Natural killer cell (primary cell): ENCODE measurements around the gene PRKG1. TPM values are rescaled to one million over a fixed set of nuclear protein-coding genes. Genes with fewer than 3 reads are reported as not detected.

ENCODE experiments used
- ATAC-seq, 3 donors: fragments of 150-1000 bp in 2 of 3; fragments of 200-7000 bp in 1 of 3; cut with Tn5 transposase; 1 replicate in 1 of 3; 2 replicates in 2 of 3; pipeline ENCODE4 v1.10.0; 2021; ENCODE audit warnings: mild to moderate bottlenecking in 2 of 3, moderate library complexity in 2 of 3
- DNase-seq, 2 donors: peaks; one replicate each; pipeline versions ENCODE4 v3.0.0 to v3.0.0-alpha.2; 2013 to 2021; ENCODE audit warnings: mixed read lengths in 1 of 2
- H3K27ac ChIP-seq: one replicate; pipeline ENCODE4 v1.5.1; 2013; ENCODE audit warnings: mild to moderate bottlenecking, low read length
- H3K27me3 ChIP-seq: one replicate; pipeline ENCODE4 v1.6.1; 2013; ENCODE audit warnings: low read length; ENCODE audit not compliant: control insufficient read depth, insufficient read depth
- H3K36me3 ChIP-seq: one replicate; pipeline ENCODE4 v1.6.1; 2013; ENCODE audit warnings: low read length; ENCODE audit not compliant: control insufficient read depth, insufficient read depth
- H3K4me1 ChIP-seq: one replicate; pipeline ENCODE4 v1.6.1; 2013; ENCODE audit warnings: low read length; ENCODE audit not compliant: control insufficient read depth, insufficient read depth
- H3K4me3 ChIP-seq: one replicate; pipeline ENCODE4 v1.5.1; 2013; ENCODE audit warnings: low read length
- H3K9me3 ChIP-seq: one replicate; pipeline ENCODE4 v1.6.1; 2013; ENCODE audit warnings: low read length; ENCODE audit not compliant: control insufficient read depth, insufficient read depth
- H3K27ac Mint-ChIP-seq, 2 donors: one replicate each; pipeline ENCODE4 v1.8.0; 2022; ENCODE audit warnings: mild to moderate bottlenecking in 2 of 2, mixed read lengths in 2 of 2, moderate library complexity in 1 of 2
- H3K27me3 Mint-ChIP-seq, 2 donors: one replicate each; pipeline ENCODE4 v1.8.0; 2022; ENCODE audit warnings: low read depth in 2 of 2, mixed read lengths in 2 of 2
- H3K36me3 Mint-ChIP-seq: one replicate; pipeline ENCODE4 v1.8.0; 2022; ENCODE audit warnings: mixed read lengths
- H3K4me1 Mint-ChIP-seq, 2 donors: one replicate each; pipeline ENCODE4 v1.8.0; 2022; ENCODE audit warnings: mixed read lengths in 2 of 2
- H3K4me3 Mint-ChIP-seq: one replicate; pipeline ENCODE4 v1.8.0; 2022; ENCODE audit warnings: mild to moderate bottlenecking, moderate library complexity, mixed read lengths
- H3K9me3 Mint-ChIP-seq, 2 donors: one replicate each; pipeline ENCODE4 v1.8.0; 2022; ENCODE audit warnings: mixed read lengths in 2 of 2
- WGBS: methylation state at CpG from one replicate; pipeline ENCODE4 v1.1.7; 2013; ENCODE audit warnings: missing lambda C conversion rate; ENCODE audit not compliant: insufficient coverage; 5-methylcytosine and 5-hydroxymethylcytosine counted together
- intact Hi-C: fragments of 100-400 bp; cut with micrococcal nuclease; formaldehyde crosslinking; loops from one replicate; pipeline ENCODE4 v1.14.2; 2022
- total RNA-seq, 4 donors: library from RNA; stranded (reverse); fragments of 120-200 nt in 1 of 4; gene quantifications; one replicate each; pipeline versions ENCODE4 v1.2.3 to v1.2.4, GENCODE V29; 2013 to 2022
- TF ChIP-seq, protein P1 (sequence below): fragments of 200-600 bp; IDR thresholded peaks from one replicate; pipeline ENCODE4 v1.8.0; 2022; ENCODE audit warnings: antibody characterized with exemption

Gene PRKG1
- total RNA-seq, 3 donors from 2014 or later (not counting 1 experiment from before 2014, with no cell fraction given) = 0.23 to 0.41 (median 0.35) TPM

- WGBS = 33% methylated on average over 1 of the region's 2 CpGs
- Mint-ChIP-seq H3K4me1 (no peaks in the 10 kb centered on the region), H3K27me3 (peaks cover 4 to 11% of the 10 kb centered on the region in 2 donors), H3K27ac (no peak overlapping the region), H3K36me3 (no peaks in the 10 kb centered on the region), H3K4me3 (no peak overlapping the region), H3K9me3 (no peaks in the 10 kb centered on the region)
- H3K4me3 ChIP-seq = no peak overlapping the region
- DNase-seq (no peak), ATAC-seq (no peak)
- H3K9me3 ChIP-seq = no peaks in the 10 kb centered on the region
- no peaks in the 10 kb centered on the region for H3K27me3 ChIP-seq
- intact Hi-C loops = no loop called here
- TF ChIP-seq, protein P1, sequence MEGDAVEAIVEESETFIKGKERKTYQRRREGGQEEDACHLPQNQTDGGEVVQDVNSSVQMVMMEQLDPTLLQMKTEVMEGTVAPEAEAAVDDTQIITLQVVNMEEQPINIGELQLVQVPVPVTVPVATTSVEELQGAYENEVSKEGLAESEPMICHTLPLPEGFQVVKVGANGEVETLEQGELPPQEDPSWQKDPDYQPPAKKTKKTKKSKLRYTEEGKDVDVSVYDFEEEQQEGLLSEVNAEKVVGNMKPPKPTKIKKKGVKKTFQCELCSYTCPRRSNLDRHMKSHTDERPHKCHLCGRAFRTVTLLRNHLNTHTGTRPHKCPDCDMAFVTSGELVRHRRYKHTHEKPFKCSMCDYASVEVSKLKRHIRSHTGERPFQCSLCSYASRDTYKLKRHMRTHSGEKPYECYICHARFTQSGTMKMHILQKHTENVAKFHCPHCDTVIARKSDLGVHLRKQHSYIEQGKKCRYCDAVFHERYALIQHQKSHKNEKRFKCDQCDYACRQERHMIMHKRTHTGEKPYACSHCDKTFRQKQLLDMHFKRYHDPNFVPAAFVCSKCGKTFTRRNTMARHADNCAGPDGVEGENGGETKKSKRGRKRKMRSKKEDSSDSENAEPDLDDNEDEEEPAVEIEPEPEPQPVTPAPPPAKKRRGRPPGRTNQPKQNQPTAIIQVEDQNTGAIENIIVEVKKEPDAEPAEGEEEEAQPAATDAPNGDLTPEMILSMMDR = no peak
- no peaks in the 10 kb centered on the region for H3K36me3 ChIP-seq
- H3K4me1 ChIP-seq = no peaks in the 10 kb centered on the region
- no peak overlapping the region for H3K27ac ChIP-seq
Measured at GRCh38 chr10:52326382-52326781, 1252.1 kb downstream of the PRKG1 start.

GRCh38 chr10:52331638-52332364, 1257.5 kb downstream of the PRKG1 start:
- H3K36me3 ChIP-seq = no peaks in the 10 kb centered on the region
- ATAC-seq = no peak

DNA sequence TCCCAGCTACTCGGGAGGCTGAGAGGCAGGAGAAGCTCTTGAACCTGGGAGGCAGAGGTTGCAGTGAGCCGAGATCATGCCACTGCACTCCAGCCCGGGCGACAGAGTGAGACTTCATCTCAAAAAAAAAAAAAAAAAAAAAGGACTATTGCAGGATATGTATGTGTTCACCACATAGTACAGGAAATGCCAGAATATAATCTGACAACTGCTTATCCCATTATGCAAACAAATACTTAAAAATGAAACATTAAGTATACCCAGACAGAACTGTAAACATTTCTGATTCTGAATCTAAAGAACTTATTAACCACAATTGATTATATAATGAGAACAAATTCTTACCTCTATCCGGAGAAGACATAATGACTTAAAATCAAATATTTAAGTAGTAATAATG, 1258.5 kb downstream of the PRKG1 start:
- 84% methylated on average over 2 of the region's 5 CpGs for WGBS
- Mint-ChIP-seq H3K9me3 (no peaks in the 10 kb centered on the region), H3K27me3 (peaks cover 3 to 17% of the 10 kb centered on the region in 2 donors), H3K4me1 (no peaks in the 10 kb centered on the region), H3K27ac (no peak overlapping the region), H3K4me3 (no peak overlapping the region), H3K36me3 (no peaks in the 10 kb centered on the region)
- no peaks in the 10 kb centered on the region for H3K27me3 ChIP-seq
- TF ChIP-seq, protein P1 = no peak
- no peaks in the 10 kb centered on the region for H3K4me1 ChIP-seq
- H3K36me3 ChIP-seq = no peaks in the 10 kb centered on the region
- no peak overlapping the region for H3K27ac ChIP-seq
- H3K4me3 ChIP-seq = no peak overlapping the region
- ATAC-seq (no peak), DNase-seq (no peak)
- no peaks in the 10 kb centered on the region for H3K9me3 ChIP-seq
- intact Hi-C loops = no loop called here

More at GRCh38 chr10:52331638-52332364, 1257.5 kb downstream of the PRKG1 start:
- H3K27ac ChIP-seq = no peak overlapping the region
- H3K4me1 Mint-ChIP-seq = no peaks in the 10 kb centered on the region
- H3K9me3 ChIP-seq = no peaks in the 10 kb centered on the region
- no peak overlapping the region for H3K4me3 ChIP-seq
- peaks cover 0 to 11% of the 10 kb centered on the region in 2 donors for H3K27me3 Mint-ChIP-seq
- H3K4me1 ChIP-seq = no peaks in the 10 kb centered on the region
- H3K27me3 ChIP-seq = no peaks in the 10 kb centered on the region
- no peak for DNase-seq
- H3K36me3 Mint-ChIP-seq = no peaks in the 10 kb centered on the region
- H3K27ac Mint-ChIP-seq = no peak overlapping the region
- intact Hi-C loops = no loop called here
- WGBS = 100% methylated on average over 2 of the region's 3 CpGs
- no peaks in the 10 kb centered on the region for H3K9me3 Mint-ChIP-seq
- H3K4me3 Mint-ChIP-seq = no peak overlapping the region
- TF ChIP-seq, protein P1 = no peak

DNA sequence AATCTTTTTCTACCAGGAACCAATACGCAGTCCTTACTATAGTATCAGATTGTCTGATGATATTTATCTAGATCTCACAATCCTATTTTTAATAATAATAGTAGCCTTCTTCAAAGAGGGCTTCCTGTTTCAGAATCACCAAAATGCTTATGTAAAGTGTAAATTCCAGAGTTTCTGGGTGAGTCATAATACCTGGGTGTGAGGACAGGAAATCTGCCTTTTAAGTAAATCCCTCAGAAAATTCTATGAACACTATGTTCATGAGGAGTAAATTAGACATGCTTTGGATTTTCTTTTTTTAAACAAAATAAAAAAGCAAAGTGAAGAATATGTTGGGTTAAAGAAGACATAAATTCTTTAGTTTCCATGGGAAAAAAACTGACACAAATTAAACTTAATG, 1260.3 kb downstream of the PRKG1 start:
- no peaks in the 10 kb centered on the region for H3K9me3 Mint-ChIP-seq
- no peak for DNase-seq
- no peaks in the 10 kb centered on the region for H3K4me1 ChIP-seq
- H3K27me3 Mint-ChIP-seq = peaks cover 3 to 7% of the 10 kb centered on the region in 2 donors
- H3K27ac ChIP-seq = no peak overlapping the region
- no peaks in the 10 kb centered on the region for H3K4me1 Mint-ChIP-seq
- H3K4me3 Mint-ChIP-seq = no peak overlapping the region
- no peak overlapping the region for H3K27ac Mint-ChIP-seq
- H3K36me3 Mint-ChIP-seq = no peaks in the 10 kb centered on the region
- no peak overlapping the region for H3K4me3 ChIP-seq
- no CpG with 5 or more reads among the region's 1 CpG for WGBS
- no peak for ATAC-seq
- intact Hi-C loops = no loop called here
- no peaks in the 10 kb centered on the region for H3K27me3 ChIP-seq
- TF ChIP-seq, protein P1 = no peak
- H3K9me3 ChIP-seq = no peaks in the 10 kb centered on the region
- no peaks in the 10 kb centered on the region for H3K36me3 ChIP-seq
